IMR-90 (cell line): Measurements from ENCODE around the gene ATP2A3. TPM values are rescaled to one million over a fixed set of nuclear protein-coding genes. Genes with fewer than 3 reads are reported as not detected.

Experiments
- ATAC-seq: fragments of 200-7000 bp; cut with Tn5 transposase; 2 replicates; pipeline ENCODE4 v1.9.1; 2020; ENCODE audit warnings: low read depth, mild to moderate bottlenecking, moderate library complexity
- BruUV-seq: library from RNA; stranded (reverse); fragments of 400-500 nt; replicated peaks from 2 replicates; lab custom pipeline; 2021; lab: Mats Ljungman, UMichigan
- CTCF ChIA-PET: fragments of 300-600 bp; formaldehyde crosslinking; extraction: SDS; loops from one replicate; lab custom pipeline; 2021; ENCODE audit warnings: antibody characterized with exemption; lab: Yijun Ruan, JAX
- POLR2A ChIA-PET: fragments of 300-600 bp; sonication (Branson Sonifier 250); formaldehyde crosslinking; loops from one replicate; lab custom pipeline; 2022; ENCODE audit warnings: antibody characterized with exemption; ENCODE audit not compliant: unreplicated experiment; lab: Charles Lee
- DNase-seq: peaks from one replicate; pipeline ENCODE4 v3.0.0; 2013
- H2AFZ ChIP-seq: replicated peaks from 2 replicates; pipeline ENCODE3; 2013; ENCODE audit warnings: low read length, mild to moderate bottlenecking; ENCODE audit not compliant: poor library complexity
- H2AK5ac ChIP-seq: 2 replicates; pipeline ENCODE4 v1.6.1; 2013; ENCODE audit warnings: low read depth, low read length, inconsistent platforms
- H2AK9ac ChIP-seq: replicated peaks from 2 replicates; pipeline ENCODE3; 2013; ENCODE audit warnings: mild to moderate bottlenecking, low read depth, low read length, moderate library complexity; ENCODE audit not compliant: poor library complexity
- H2BK120ac ChIP-seq: 2 replicates; pipeline ENCODE4 v1.6.1; 2013; ENCODE audit warnings: low read depth, low read length, inconsistent platforms
- H2BK15ac ChIP-seq: 3 replicates; pipeline ENCODE4 v1.6.1; 2013; ENCODE audit warnings: low read depth, low read length, inconsistent platforms
- H2BK20ac ChIP-seq: 2 replicates; pipeline ENCODE4 v1.6.1; 2013; ENCODE audit warnings: low read depth, mild to moderate bottlenecking, inconsistent platforms, low read length, moderate library complexity
- H2BK5ac ChIP-seq: 2 replicates; pipeline ENCODE4 v1.6.1; 2013; ENCODE audit warnings: mild to moderate bottlenecking, low read depth, low read length, inconsistent platforms; ENCODE audit not compliant: poor library complexity, severe bottlenecking
- H3K14ac ChIP-seq: replicated peaks from 2 replicates; pipeline ENCODE4 v1.6.1; 2013; ENCODE audit warnings: low read depth, low read length, inconsistent platforms
- H3K18ac ChIP-seq: 2 replicates; pipeline ENCODE4 v1.6.1; 2013; ENCODE audit warnings: low read depth, low read length, control low read depth
- H3K23ac ChIP-seq: 2 replicates; pipeline ENCODE4 v1.6.1; 2013; ENCODE audit warnings: low read depth, low read length, inconsistent platforms
- H3K27ac ChIP-seq: 2 replicates; pipeline ENCODE4 v1.5.1; 2013; ENCODE audit warnings: mild to moderate bottlenecking, control low read depth, low read length; ENCODE audit not compliant: insufficient read depth
- H3K27me3 ChIP-seq: 2 replicates; pipeline ENCODE4 v1.6.1; 2013; ENCODE audit warnings: low read length; ENCODE audit not compliant: control insufficient read depth, insufficient read depth
- H3K36me3 ChIP-seq: 2 replicates; pipeline ENCODE4 v1.6.1; 2013; ENCODE audit warnings: low read length, mixed read lengths; ENCODE audit not compliant: control insufficient read depth, insufficient read depth
- H3K4ac ChIP-seq: 2 replicates; pipeline ENCODE4 v1.6.1; 2013; ENCODE audit warnings: low read depth, low read length, inconsistent platforms
- H3K4me1 ChIP-seq: 2 replicates; pipeline ENCODE4 v1.6.1; 2013; ENCODE audit warnings: low read length, mixed read lengths; ENCODE audit not compliant: control insufficient read depth, insufficient read depth
- H3K4me2 ChIP-seq: 2 replicates; pipeline ENCODE4 v1.6.1; 2013; ENCODE audit warnings: low read depth, mild to moderate bottlenecking, control low read depth, low read length, moderate library complexity
- H3K4me3 ChIP-seq: 2 replicates; pipeline ENCODE4 v1.5.1; 2013; ENCODE audit warnings: low read depth, mild to moderate bottlenecking, control low read depth, low read length, moderate library complexity; ENCODE audit not compliant: insufficient read depth
- H3K56ac ChIP-seq: 2 replicates; pipeline ENCODE4 v1.6.1; 2013; ENCODE audit warnings: low read length, inconsistent platforms; ENCODE audit not compliant: insufficient read depth; ENCODE audit errors: extremely low read depth
- H3K79me1 ChIP-seq, 2 experiments: 2 replicates each; pipeline ENCODE4 v1.6.1; 2013; ENCODE audit warnings: low read length in 2 of 2, inconsistent platforms in 1 of 2, low read depth in 1 of 2
- H3K9ac ChIP-seq: 2 replicates; pipeline ENCODE4 v1.6.1; 2013; ENCODE audit warnings: low read depth, low read length, control low read depth
- H3K9me1 ChIP-seq: 2 replicates; pipeline ENCODE4 v1.6.1; 2013; ENCODE audit warnings: low read length, inconsistent platforms; ENCODE audit not compliant: insufficient read depth
- H3K9me3 ChIP-seq: 2 replicates; pipeline ENCODE4 v1.6.1; 2013; ENCODE audit warnings: low read length; ENCODE audit not compliant: control insufficient read depth, insufficient read depth
- H4K20me1 ChIP-seq: 2 replicates; pipeline ENCODE4 v1.6.1; 2013; ENCODE audit warnings: low read length, inconsistent platforms; ENCODE audit not compliant: insufficient read depth
- H4K5ac ChIP-seq: 2 replicates; pipeline ENCODE4 v1.6.1; 2013; ENCODE audit warnings: mild to moderate bottlenecking, low read depth, low read length, control low read depth
- H4K8ac ChIP-seq, 2 experiments: 2 replicates each; pipeline ENCODE4 v1.6.1; 2013; ENCODE audit warnings: low read depth in 2 of 2, low read length in 2 of 2, control low read depth in 1 of 2, inconsistent platforms in 1 of 2
- H4K91ac ChIP-seq: 2 replicates; pipeline ENCODE4 v1.6.1; 2013; ENCODE audit warnings: low read depth, low read length, inconsistent platforms; ENCODE audit not compliant: insufficient read depth
- BHLHE40 ChIP-seq: fragments of 150-350 bp; IDR thresholded peaks from 2 replicates; pipeline ENCODE4 v1.6.1; 2016; ENCODE audit warnings: mild to moderate bottlenecking, low read depth, low read length
- NFE2L2 ChIP-seq: fragments of 150-350 bp; IDR thresholded peaks from 2 replicates; pipeline ENCODE4 v1.6.1; 2016; ENCODE audit warnings: low read depth, mild to moderate bottlenecking, low read length
- RAD21 ChIP-seq: IDR thresholded peaks from 2 replicates; pipeline ENCODE4 v1.6.1; 2012; ENCODE audit warnings: low read length, improper control_type of control experiment
- RCOR1 ChIP-seq: IDR thresholded peaks from 2 replicates; pipeline ENCODE4 v1.6.1; 2012; ENCODE audit warnings: mild to moderate bottlenecking, low read length, improper control_type of control experiment; ENCODE audit not compliant: insufficient replicate concordance
- SMC3 ChIP-seq: fragments of 150-350 bp; IDR thresholded peaks from 2 replicates; pipeline ENCODE4 v1.6.1; 2016; ENCODE audit warnings: low read depth, mild to moderate bottlenecking, antibody characterized with exemption, low read length, moderate library complexity
- WGBS, 2 experiments: methylation state at CpG; one replicate each; pipeline versions ENCODE4 v1.1.5 to v1.1.7; 2013; ENCODE audit warnings: missing lambda C conversion rate in 2 of 2; ENCODE audit not compliant: insufficient read length in 1 of 2; ENCODE audit errors: extremely low coverage in 2 of 2; 5-methylcytosine and 5-hydroxymethylcytosine counted together
- dilution Hi-C: fragments of 300-500 bp; cut with HindIII; formaldehyde crosslinking; loops from one replicate; pipeline ENCODE4 v1.14.3; 2018; ENCODE audit warnings: low sequenced_read_pairs; ENCODE audit not compliant: unreplicated experiment
- in situ Hi-C: fragments of 300-500 bp; cut with MboI; formaldehyde crosslinking; loops from 3 replicates; pipeline ENCODE4 v1.14.3; 2019; ENCODE audit warnings: low sequenced_read_pairs, inconsistent platforms, mixed read lengths
- intact Hi-C: fragments of 100-400 bp; cut with micrococcal nuclease; formaldehyde crosslinking; loops from 2 replicates; pipeline ENCODE4 v1.10.0; 2022
- polyA plus RNA-seq, 3 experiments: library from polyadenylated mRNA; depleted of rRNA; stranded (reverse); fragments of >200 nt; gene quantifications; 2 replicates each; pipeline ENCODE4 v1.2.3, GENCODE V29; 2012; ENCODE audit warnings: low replicate concordance in 1 of 3
- total RNA-seq: library from RNA; depleted of rRNA; stranded (reverse); fragments of >200 nt; gene quantifications from 2 replicates; pipeline ENCODE4 v1.2.3, GENCODE V29; 2012

ATP2A3 gene
- total and polyA plus RNA-seq, 2 of the 4 experiments (the other 2 are of a cell fraction), result 0.18 to 0.63 TPM

GRCh38 chr17:3983606-3984484 lies 19.6 kb upstream of the ATP2A3 start (continued):
- TF ChIP-seq RCOR1 (no peak), BHLHE40 (no peak)

- no TSS peak for BruUV-seq
- ChIA-PET POLR2A (no interaction called here), CTCF (no interaction called here)
- Histone ChIP-seq H2AK5ac (no peak overlapping the region), H4K91ac (no peak overlapping the region), H2BK15ac (no peak overlapping the region), H2BK20ac (no peak overlapping the region), H3K9me3 (peaks cover 7% of the 10 kb centered on the region; the same call in 1 of the 2 replicates), H2AFZ (no peak overlapping the region), H3K27me3 (peaks cover 5% of the 10 kb centered on the region; the same call in 1 of the 2 replicates), H3K4ac (no peak overlapping the region), H2BK5ac (no peak overlapping the region), H3K56ac (no peak overlapping the region), H3K4me1 (peaks cover 3% of the 10 kb centered on the region; the same call in 1 of the 2 replicates), H3K18ac (no peak overlapping the region), H3K9ac (no peak overlapping the region), H4K5ac (no peak overlapping the region), H4K8ac (no peak overlapping the region), H4K20me1 (no peaks in the 10 kb centered on the region), H3K36me3 (no peaks in the 10 kb centered on the region), H2AK9ac (no peak overlapping the region), H3K27ac (no peak overlapping the region), H3K4me2 (no peak overlapping the region), H3K79me1 (no peaks in the 10 kb centered on the region), H3K9me1 (no peaks in the 10 kb centered on the region), H2BK120ac (no peak overlapping the region), H3K23ac (no peak overlapping the region), H3K4me3 (no peak overlapping the region), H3K14ac (no peak overlapping the region)
- intact Hi-C loops (no loop called here), in situ Hi-C loops (no loop called here), dilution Hi-C loops (no loop called here)
- ATAC-seq, result no peak
- DNase-seq, result no peak
- WGBS, 2 experiments, result 82% methylated on average over 3 of the region's 8 CpGs; no CpG with 5 or more reads in 1 of the 2 experiments
- TF ChIP-seq RAD21 (no peak), SMC3 (no peak), NFE2L2 (no peak)
Measured at GRCh38 chr17:3982541-3983017, 18.3 kb upstream of the ATP2A3 start.
